HG03139 (cell line): ENCODE data around the gene IL1A.

ENCODE experiments used
- ATAC-seq: cut with Tn5 transposase; IDR thresholded peaks from one replicate; pipeline ENCODE4 v1.9.1; 2021; ENCODE audit not compliant: unreplicated experiment

Gene IL1A

DNA sequence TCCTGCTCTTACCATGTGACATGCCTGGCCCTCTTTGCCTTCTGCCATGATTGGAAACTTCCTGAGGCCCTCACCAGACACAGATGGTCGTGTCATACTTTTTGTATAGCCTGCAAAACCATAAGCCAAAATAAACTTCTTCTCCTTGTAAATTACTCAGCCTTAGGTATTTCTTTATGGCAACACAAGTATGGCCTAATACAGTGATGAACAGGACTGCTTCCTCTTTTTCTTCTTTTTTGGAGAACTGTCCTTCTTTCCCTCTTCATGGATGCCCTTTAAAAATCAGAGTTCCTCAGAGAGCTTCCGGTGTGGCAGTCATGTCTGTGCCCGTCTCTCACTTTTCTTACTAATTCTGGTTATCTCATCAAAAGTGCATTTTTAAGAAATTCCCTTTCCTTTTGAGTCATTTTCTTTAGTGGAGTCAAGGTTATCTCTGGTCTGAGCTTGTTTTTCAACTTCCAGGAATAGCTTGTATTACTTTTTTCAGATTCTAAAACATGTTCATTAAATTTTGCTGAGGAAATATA lies 9.2 kb upstream of the IL1A start:
- ATAC-seq: no peak

DNA sequence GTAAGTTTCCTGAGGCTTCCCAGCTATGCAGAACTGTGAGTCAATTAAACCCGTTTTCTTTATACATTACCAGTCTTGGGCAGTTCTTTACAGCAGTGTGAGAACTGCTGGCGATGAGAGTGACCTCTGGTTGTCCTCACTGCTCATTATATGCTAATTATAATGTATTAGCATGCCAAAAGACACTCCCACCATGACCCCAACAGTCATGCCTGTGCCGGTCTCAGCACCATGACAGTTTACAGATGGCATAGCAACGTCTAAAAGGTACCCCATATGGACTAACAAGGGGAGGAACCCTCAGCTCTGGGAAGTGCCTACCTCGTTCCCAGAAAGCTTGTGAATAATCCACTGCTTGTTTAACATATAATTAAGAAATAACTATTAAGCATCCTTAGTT lies 8.1 kb upstream of the IL1A start:
- no peak for ATAC-seq

DNA sequence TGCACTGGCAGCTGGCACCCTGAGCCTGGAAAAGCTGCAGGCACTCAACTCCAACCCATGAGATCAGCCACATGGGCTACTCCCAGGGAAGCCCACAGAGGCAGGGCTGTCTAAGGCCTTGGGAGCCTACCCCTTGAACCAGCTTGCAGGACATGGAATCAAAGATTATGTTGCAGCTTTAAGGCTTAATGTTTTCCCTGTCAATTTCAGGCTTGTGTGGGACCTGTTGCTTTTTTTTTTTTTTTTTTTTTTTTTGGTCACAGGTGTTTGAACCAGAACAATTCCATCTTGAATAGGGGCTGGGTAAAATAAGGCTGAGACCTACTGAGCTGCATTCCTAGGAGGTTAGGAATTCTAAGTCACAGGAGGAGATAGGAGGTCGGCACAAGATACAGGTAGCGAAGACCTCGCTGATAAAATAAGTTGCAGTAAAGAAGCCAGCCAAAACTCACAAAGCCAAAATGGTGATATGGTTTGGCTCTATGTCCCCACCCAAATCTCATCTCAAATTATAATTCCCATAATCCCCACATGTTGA lies 7.5 kb upstream of the IL1A start:
- ATAC-seq: no peak

DNA sequence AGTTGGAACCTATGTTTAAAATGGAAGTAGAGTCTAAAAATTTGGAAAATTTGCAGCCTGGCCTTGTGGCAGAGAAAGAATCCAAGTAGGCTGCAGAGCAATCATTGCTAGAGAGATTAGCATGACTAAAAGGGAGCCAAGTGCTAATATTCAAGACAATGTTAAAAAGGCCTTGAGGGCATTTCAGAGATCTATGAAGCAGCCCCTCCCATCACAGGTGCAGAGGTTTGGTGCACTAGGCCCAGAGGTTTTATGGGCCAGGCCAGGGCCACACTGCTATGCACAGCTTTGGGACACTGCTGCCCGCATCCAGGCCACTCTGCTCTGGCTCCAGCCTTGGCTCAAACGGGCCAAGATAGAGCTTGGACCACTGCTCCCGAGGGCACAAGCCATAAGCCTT lies 6.7 kb upstream of the IL1A start:
- no peak for ATAC-seq

DNA sequence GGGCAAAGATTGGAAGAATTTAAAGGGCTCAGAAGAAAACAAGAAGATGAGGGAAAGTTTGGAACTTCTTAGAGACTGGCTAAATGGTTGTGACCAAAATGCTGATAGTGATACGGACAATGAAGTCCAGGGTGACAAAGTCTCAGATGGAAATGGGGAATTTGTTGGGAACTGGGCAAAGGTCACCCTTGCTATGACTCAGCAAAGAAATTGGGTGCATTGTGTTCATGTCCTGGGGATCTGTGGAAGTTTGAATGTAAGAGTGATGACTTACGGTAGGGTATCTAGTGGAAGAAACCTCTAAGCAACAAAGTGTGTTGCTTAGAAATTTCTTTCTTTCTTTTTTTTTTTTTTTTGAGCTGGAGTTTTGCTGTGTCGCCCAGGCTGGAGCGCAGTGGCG lies 6.0 kb upstream of the IL1A start:
- ATAC-seq: no peak

DNA sequence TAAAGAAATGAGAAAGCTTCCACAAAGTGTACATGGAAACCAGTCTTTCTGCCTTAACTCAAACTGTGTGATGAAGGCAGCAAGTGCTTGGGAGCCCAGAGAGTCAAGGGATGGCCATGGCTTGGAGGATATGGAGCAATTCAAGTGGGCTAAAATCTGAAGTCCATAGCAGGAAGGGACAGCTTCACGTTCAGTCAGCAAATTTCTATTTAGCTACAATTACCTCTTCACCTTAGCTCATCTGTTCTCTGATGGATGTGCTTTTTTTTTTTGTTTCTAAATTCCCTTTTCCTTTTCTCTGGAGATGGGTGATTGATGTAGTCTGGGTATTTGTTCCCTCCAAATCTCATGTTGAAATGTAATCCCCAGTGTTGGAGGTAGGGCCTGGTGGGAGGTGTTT lies 4.9 kb upstream of the IL1A start:
- no peak for ATAC-seq

DNA sequence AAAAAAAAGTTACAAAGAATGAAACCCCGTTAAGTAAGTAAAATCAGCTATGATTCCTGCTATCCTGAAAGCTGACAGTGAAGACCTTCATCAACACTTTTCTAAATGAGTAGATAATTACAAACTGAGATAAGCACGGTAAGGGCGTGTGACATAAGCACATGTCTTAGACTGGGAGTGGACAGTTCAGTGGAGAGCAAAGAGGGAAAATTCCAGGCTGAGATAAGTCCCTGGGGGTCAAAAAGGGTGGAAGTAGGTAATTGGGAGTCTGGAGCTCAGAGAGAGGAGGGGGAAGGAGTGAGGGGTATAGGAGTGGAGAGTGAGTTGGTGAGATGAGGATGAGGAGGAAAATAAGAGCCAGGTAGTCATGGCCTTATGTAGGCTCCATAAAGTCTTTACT lies 4.4 kb upstream of the IL1A start:
- ATAC-seq: no peak

DNA sequence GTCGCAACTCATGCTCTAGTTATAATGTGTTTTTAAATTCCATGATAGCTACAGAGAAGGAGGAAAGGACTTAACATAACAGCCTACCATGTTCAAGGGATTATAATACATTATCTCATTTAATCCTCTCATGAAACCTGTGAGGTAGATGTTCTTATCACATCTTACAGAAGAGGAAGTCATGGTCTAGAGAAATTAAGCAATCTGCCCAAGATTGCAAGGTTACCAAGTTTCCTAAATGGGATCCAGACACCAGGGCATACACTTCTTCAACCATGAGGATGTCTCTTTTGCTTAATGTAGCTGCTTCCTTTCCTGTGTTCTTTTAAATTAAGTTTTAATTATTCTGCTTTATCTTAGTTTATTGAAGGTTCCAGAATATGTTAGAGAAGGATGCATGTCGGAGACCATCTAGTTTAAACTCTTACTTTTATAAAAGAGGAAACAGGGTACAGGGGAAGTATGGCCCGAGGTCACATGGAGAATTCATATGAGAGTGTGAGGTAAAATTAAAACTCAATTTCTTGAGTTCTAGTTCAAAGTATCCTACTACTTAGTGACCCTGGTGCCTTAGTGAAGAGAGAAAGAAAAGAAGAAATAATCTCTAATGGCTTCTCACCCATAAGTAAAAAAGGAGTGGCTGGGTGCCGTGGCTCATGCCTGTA lies 3.6 kb upstream of the IL1A start:
- ATAC-seq: no peak

DNA sequence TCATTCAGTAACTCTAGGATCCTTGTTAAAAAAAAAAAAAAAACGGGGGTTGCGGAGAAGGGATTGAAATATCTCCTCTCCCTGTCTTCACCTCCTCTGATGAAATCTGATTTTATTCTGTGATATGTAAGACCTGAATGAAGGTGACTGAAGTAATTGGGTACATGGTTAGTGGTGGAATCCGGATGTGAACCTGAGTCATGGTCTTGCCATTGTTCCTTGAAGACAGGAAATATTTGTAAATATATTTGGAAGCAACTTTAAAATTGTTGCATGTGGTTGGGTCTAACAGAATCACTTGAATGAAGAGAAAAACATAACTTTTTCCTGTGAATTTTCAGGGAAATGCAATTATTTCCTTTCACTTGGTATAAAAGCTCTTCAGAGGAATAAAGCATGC lies 3.0 kb upstream of the IL1A start:
- ATAC-seq: no peak

DNA sequence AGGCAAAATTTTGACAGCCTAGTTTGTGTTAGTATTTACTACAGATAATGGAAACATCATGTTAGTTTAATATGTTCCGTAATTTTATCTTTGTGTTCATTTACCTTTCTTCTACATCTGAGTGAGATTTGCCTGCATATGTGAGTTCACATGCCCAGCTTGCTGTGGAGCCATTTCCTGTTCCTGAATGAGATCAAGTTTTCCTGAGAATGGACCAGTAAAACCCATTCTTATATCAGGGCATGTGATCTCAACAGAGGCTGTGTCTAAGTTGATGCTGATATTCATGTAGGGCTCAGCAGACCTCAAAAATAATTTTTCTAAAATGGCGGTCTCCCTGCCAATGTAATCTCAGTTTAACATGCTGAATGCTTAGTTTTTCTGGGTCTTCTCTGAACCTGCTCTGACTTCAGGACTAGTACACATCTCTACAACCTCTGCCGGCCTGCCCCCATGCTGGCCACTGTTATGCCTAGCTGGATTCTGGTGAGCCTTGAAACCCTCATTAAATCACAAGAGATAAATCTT lies 1.0 kb downstream of the IL1A start:
- no peak for ATAC-seq

DNA sequence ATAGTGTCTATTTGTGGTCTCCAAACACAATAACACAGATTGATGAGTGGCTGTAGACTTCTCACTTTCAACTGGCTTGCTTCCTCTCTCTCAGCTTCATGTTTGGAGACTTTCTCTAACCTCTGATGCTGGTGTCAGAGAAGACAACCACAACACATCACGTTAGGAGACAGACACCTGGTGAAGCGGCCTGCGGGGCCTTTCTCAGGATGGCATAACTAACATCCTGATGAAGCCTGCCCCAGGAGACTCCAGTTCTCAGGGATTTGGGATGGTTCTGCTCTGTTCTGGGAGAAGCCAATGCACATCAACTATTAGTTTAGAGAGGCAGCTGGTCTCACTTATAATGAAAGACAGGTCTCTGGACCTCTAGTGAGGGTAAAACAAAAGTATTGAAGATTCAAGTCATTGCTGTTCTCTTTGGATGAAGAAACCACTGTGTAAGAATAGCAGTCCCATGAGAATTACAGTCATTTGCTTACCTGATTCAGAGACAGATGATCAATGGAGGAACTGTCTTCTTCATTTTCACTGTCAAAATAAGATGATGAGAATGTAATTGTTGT lies 2.0 kb downstream of the IL1A start:
- peak; percentile 85 for ATAC-seq

DNA sequence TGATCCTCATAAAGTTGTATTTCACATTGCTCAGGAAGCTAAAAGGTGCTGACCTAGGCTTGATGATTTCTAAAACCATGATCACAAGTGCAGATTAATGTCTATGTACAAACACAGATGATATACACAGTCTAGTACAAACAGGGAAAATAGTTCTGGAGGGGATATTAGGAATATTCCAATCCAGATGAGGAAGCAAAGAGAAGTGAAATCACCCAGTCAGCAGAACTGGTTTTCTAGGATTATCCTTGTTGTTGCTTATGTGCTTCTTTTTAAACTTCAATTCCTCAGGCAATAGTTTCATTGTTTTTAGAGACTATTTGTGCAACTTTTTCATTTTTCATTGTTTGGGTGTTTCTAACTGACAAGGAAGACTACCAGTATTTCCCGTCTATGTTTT lies 4.7 kb downstream of the IL1A start:
- no peak for ATAC-seq

DNA sequence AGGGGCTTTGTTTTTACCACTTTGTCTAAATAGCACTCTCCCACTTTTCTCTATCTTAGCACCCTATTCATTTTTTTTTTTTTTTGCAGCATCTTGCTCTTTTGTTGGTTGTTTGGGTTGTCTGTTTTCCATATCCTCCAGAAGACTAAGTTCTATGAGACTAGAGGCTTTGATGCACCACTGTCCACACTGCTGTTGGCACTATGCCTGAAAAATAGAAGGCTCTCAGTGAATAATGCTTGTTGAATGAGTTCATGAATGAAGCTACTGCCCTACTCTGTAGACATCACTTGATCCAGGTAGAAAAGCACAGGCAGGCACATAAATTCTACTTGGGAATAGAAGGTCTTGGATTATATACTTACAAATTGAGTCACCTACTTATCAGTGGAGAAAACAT lies 7.3 kb downstream of the IL1A start:
- no peak for ATAC-seq

DNA sequence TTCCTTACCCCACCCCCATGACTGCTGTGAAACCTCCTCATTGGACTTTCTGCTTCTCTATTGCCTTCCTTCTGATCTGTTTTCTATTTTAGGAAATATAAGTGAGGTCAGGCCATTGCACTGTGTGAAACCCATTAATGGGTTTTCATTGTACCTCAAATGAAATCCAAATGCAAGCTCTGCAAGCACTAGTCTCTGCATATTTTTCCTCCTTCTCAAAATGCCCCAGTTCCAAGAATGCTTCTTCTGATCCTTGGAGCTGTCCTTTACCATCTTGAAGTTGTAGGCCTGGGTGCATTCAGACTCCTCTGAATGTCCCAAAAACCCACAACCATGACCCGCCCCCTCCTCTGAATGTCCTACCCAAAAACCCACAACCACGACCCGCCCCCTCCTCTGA lies 8.2 kb downstream of the IL1A start:
- no peak for ATAC-seq

DNA sequence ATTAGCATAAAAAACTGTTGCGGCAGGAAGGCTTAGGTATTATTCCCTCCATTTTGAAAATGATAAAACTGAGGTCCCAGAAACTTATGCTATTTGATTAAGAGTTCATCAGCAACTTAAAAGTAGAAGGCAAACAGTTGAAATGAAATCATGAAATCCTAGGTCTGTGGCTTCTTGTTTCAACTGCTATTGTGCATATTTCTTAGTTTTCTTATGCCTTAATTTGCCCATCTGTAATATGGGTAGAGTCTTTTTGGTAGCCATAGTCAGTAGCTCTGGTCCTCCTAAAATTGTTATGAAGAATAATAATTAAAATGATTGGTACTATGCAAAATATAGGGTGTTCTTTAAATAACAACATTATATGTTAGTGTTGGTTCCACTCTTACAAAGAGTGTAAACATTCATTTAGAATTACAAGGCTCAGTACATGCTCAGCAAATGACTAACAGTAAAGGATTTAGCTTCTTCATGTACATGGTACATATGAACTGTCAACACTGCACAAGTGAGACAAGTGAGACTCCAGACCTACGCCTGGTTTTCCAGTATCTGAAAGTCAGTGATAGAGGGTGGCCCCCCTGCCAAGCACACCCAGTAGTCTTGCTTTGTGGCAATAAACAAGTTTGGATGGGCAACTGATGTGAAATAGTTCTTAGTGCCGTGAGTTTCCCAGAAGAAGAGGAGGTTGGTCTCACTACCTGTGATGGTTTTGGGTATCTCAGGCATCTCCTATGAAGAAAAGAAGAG lies 9.6 kb downstream of the IL1A start:
- no peak for ATAC-seq

DNA sequence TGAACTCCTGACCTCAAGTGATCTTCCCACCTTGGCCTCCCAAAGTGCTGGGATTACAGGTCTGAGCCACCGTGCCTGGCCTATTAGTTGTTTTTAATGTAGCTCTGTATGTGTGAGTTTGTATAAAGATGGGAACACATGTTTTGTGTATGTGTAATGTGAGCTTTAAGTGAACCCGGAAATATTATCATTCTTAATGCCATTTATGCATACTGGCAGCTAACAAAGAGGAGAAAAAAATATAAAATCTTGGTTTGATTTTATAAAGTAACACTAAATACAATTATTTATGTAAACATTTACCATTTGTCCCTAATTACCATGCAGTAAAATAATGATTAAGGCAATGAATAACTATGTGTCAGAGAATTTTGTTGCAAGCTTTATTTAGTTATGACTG lies 10.7 kb downstream of the IL1A start:
- no peak for ATAC-seq

DNA sequence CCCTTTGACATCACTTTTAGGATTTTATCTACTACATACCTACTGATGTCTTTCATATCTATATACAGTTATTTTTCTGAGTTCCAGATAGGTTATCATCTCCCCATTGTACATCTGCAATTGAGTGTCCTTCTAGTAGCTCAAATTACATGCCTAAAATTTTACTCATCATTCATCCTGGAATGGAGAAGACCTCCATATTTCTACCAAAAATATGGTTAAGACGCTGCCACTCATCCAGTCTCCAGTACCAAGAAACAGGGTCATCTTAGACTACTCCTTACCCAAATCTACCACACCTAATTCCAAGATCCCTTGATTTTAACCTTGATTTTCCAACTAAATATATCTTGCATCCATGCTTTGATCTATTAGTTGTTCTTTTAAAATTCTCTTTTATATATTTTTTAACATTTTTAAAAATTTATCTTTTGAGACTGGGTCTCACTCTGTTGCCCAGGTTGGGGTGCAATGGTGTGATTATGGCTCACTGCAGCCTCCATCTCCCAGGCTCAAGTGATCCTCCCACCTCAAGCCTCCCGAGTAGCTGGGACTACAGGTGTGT lies 11.3 kb downstream of the IL1A start:
- no peak for ATAC-seq

DNA sequence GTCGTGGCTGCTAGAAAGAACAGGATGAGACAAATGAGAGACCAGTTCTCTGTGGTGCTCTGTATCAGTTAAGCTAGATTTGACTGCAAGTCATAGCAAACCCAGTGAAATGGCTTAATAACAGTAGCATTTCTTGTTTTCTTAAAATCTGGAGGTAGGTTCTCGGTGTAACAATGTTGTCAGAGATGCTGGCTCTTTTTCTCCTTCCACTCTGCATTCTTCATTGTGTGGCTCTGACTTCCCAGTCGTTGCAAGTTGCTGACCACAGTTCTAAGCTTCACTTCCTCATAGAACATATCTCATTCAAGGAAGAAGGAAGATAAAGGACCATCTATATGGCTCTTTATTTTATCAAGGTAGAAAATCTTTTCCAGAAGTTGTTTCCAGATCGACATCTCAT lies 12.0 kb downstream of the IL1A start:
- ATAC-seq: no peak

DNA sequence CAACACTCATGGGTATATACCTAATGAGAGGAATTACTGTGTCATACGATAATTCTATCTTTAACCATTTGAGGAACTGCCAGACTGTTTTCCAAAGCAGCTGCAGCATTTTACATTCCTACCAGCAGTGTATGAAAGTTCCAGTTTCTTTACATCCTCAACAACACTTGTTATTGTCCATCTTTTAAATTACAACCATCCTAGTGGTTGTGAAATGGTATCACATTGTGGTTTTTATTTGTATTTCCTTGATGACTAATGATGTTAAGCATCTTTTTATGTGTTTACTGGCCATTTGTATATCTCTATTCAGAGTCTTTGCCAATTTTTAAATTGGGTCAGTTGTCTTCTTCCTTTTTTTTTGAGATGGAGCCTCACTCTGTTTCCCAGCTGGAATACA lies 15.9 kb downstream of the IL1A start:
- no peak for ATAC-seq

DNA sequence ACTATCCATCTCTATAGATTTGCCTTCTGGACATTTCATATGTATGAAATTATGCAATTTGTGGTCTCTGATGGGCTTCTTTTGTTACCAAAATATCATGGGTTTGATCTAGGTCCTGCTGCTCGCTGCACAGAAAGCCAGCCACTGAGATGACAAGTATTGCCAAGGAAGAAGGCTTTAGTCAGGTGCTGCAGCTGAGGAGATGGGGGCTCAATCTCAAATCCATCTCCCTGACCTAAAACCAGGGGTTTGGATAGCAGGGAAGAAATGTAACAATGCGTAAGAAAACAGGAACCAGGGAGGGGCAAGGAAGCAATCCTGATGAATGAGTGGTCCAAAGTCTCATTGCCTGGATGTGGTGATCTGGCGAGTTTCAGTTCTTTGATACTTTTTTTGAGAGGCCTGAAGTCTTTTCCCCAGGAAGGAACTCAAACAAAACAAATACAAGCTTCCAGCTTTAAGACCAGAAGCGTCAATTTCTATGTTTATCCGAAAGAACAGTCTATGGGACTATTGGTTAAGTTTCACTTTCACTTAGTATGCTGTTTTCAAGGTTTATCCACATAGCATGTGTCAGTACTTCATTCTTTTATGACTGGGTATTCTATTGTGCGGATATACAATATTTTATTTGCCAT lies 16.5 kb downstream of the IL1A start:
- no peak for ATAC-seq

DNA sequence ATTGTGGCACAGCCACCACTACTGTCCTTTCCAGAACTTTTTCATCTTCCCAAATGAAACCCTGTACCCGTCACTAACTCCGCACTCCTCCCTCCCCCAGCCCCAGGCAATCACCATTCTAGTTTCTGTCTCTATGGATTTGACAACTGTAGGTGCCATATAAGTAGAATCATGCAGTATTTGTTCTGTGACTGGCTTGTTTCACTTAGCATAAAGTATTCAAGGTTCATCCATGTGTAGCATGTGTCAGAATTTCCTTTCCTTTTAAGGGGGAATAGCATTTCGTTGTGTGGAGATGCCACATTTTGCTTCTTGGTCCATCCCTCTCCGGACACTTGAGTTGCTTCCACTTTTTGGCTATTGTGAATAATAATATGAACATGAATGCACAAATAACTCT lies 19.0 kb downstream of the IL1A start:
- no peak for ATAC-seq
